ENCODE data around the gene ORMDL2. TPM values are rescaled to one million over a fixed set of nuclear protein-coding genes. Genes with fewer than 3 reads are reported as not detected.
"Not testable (repeated sequence)": the region's sequence is repeated elsewhere in the genome, so short reads cannot be mapped to it uniquely, and the experiment has no call there.

ORMDL2 gene
- total RNA-seq, 1 donor from 2014 or later = 13.3 TPM

GRCh38 chr12:55829967-55830600 is 12.2 kb downstream of the ORMDL2 start:
- peak; percentile 58 for DNase-seq

GRCh38 chr12:55830601-55831446 is 13.0 kb downstream of the ORMDL2 start:
- peak; percentile 94 for DNase-seq

- DNase-seq = peak; percentile 40
These were observed 13.6 kb downstream of the ORMDL2 start for GRCh38 chr12:55831447-55831815.

DNA sequence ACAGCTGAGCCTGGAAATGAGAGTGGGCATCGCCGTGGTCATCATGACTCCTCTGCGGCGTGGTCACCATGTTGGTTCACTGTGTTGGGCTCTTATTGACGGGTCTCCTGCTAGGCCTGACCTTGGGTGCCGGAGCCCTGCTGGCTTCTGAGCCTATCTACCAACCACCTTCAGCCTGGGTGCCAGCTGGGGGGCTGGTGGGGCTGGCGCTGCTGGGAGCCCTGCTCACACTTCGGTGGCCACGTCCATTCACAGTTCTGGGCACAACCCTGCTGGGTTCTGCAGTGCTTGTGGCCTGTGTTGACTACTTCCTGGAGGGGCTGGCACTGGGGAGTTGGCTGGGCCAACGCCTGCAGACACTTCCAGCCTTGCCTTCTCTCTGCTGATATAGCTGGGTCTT is 15.2 kb downstream of the ORMDL2 start:
- DNase-seq = no peak

DNA sequence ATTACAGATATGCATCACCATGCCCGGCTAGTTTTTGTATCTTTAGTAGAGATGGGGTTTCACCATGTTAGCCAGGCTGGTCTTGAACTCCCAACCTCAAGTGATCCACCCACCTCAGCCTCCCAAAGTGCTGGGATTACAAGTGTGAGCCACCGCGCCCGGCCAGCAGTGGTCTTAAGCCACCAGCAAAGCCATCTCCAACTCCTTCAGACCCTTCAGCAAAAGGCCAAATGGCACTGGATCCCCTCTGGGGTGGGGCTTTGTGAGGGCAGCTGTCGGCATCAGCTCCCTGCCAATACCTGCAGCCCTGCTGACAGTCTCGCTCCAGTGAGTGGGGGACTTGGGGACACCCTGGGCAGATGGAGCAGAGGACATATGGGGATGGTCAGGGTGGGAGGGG is 16.6 kb downstream of the ORMDL2 start:
- DNase-seq = not testable (repeated sequence)

GRCh38 chr12:55838361-55838760 is 20.5 kb downstream of the ORMDL2 start:
- DNase-seq = no peak

DNA sequence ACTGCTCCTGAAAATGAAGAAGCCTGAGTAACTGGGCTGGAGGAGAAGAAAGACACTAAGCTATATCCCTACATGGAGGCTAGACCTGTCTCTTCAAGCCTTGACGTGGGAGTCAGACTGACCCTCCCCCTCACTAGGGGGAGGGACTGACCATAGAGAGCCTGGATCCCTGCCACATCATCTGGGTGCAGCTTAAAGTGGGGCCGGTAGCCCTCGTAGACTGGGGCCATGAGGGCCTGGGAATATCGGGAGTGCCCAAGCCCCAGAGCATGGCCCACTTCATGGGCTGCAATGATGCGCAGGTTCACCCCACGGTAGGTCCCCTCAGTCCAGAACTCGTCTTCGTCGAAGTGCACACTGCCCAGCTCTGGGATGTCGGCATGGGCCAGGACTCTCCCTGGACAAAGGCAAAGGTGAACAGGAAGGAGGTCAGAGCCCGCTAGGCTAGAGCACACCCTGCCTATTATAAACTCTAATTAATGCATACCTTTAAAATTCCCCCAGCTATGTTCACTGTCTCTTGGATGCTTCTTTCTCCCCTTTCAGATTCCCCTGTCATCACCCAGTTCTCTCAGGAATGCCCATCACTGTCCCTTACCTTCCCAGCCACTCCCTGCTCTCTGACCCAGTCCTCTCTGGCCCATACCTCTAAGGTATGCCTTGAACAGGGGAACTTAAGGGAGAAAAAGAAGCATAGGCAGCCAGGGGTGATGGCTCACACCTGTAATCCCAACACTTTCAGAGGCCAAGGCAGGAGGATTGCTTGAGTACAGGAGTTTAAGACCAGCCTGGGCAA is 21.7 kb downstream of the ORMDL2 start:
- DNase-seq = no peak

- no peak for DNase-seq
These were observed 22.9 kb downstream of the ORMDL2 start for GRCh38 chr12:55840581-55841351.

- DNase-seq = peak; percentile 64
These were observed 25.0 kb downstream of the ORMDL2 start, which contains the start of gene MMP19 for GRCh38 chr12:55842681-55843429. MMP19 (minus strand) TSS chr12:55842936; CDS start chr12:55842830, 106 bp downstream.

DNA sequence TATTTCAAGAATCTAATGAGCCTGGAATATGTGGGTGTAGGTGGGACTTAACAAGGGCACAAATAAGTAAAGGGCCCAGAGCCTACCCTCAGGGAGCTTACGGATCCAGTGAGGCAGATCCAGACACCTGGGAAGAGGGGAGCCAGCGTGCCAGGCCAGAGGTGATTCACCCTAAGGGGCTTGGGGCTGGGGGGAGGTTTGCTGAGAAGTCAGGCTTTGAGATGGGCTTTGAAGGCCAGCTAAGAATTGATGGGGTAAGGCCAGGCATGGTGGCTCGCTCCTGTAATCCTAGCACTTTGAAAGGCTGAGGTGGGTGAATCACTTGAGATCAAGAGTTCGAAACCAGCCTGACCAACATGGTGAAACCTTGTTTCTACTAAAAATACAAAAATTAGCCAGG is 25.6 kb downstream of the ORMDL2 start:
- DNase-seq = no peak

DNA sequence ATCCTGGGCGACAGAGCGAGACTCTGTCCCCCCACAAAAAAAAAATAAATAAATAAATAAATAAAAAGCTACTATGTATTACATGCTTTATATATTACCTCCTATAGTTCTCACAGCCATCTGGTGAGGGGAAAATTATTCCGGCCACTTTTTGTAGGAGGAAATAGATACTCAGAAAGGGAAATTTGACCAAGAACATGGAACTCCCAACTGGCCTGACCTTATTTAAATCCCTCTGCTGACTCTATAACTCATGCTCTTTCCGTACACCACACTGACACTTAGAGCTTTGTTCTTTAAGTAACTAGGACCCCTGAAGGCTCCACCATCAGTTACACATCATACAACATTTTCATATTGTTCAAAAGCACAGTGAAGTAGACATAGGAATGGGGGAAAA is 27.1 kb downstream of the ORMDL2 start:
- DNase-seq = no peak

GRCh38 chr12:55845361-55845760 is 27.5 kb downstream of the ORMDL2 start:
- no peak for DNase-seq

DNA sequence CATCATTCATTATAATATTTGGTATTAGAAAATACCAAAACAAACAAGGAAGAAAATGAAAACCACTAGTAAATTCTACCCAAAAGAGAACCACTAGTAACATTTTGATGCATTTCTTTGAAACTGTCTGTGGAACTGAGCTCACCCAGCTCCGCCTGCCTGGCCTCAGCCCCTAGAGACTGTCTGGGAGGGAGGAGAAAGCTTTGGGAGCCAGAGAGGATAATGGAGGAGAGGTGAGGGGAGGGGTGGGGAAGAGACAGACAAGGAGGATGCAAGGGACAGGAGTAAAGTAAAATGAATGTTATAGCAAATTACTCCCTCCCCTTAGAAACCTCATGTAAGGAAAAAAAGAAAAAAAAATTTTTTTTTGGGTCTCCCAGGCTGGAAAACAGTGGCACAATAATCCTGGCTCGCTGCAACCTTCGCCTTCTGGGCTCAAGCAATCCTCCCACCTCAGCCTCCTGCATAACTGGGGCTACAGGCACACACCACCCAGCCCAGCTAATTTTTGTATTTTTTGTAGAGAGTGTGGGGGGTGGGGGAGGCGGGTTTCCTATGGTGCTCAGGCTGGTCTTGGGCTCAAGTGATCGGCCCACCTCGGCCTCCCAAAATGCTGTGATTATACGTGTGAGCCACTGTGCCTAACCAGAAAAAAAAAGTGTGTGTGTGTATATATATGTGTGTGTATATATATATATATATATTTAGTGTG is 28.1 kb downstream of the ORMDL2 start:
- DNase-seq = peak; percentile 19

DNA sequence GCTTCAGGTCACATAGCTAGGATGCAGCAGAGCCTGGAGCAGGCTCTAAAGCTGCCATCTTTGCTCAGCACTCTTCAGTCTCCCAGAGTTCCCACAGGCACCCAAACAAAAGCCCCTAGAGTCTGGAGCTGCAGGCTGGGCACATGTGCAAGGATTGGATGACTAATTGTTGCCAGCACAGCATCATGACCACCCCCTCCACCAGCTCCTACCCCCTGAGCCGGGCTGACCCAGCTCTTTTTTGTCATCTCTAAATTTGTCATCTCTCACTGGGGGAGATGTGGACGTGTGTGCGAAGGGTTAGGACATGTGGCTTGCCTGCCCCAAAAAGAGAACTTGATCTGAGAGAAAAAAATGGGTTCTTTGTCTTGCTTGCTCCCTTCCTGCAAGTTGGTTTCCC is 29.2 kb downstream of the ORMDL2 start:
- DNase-seq = peak; percentile 30

GRCh38 chr12:55847603-55848291 is 29.9 kb downstream of the ORMDL2 start:
- DNase-seq = peak; percentile 99

GRCh38 chr12:55849616-55850343 is 31.9 kb downstream of the ORMDL2 start:
- DNase-seq = no peak

GRCh38 chr12:55850401-55850800 is 32.6 kb downstream of the ORMDL2 start:
- no peak for DNase-seq

GRCh38 chr12:55850893-55851292 is 33.1 kb downstream of the ORMDL2 start:
- DNase-seq = no peak

- no peak for DNase-seq
These were observed 34.9 kb downstream of the ORMDL2 start for GRCh38 chr12:55852740-55853139.
